Activated T-helper 1 cell treated with anti-CD3 and anti-CD28 coated beads, Interleukin-12 subunit alpha, Interleukin-12 subunit beta, Interleukin-2, Interleukin-4 antibody, amounts not matched to agents 30 ng/mL and 10 ng/mL and 1 ng/mL, durations not matched to agents 14 hours and 24 hours and 36 hours (primary cell): ENCODE measurements around the gene MUS81. TPM values are rescaled to one million over a fixed set of nuclear protein-coding genes. Genes with fewer than 3 reads are reported as not detected.
"Not testable (repeated sequence)": the region's sequence is repeated elsewhere in the genome, so short reads cannot be mapped to it uniquely, and the experiment has no call there.

ENCODE experiments used
- DNase-seq: peaks from one replicate; pipeline ENCODE4 v3.0.0; 2021; ENCODE audit warnings: low spot score
- H3K27ac Mint-ChIP-seq: one replicate; pipeline ENCODE4 v1.8.0; 2021; ENCODE audit warnings: mild to moderate bottlenecking, mixed read lengths
- H3K27me3 Mint-ChIP-seq: one replicate; pipeline ENCODE4 v1.8.0; 2022; ENCODE audit warnings: mild to moderate bottlenecking, moderate library complexity, mixed read lengths; ENCODE audit not compliant: insufficient read depth
- H3K36me3 Mint-ChIP-seq: one replicate; pipeline ENCODE4 v1.8.0; 2021; ENCODE audit warnings: low read depth, mixed read lengths
- H3K4me1 Mint-ChIP-seq: one replicate; pipeline ENCODE4 v1.8.0; 2021; ENCODE audit warnings: low read depth, mixed read lengths
- H3K4me3 Mint-ChIP-seq: one replicate; pipeline ENCODE4 v1.8.0; 2021; ENCODE audit warnings: mild to moderate bottlenecking, moderate library complexity, mixed read lengths
- H3K9me3 Mint-ChIP-seq: one replicate; pipeline ENCODE4 v1.8.0; 2021; ENCODE audit warnings: mixed read lengths
- intact Hi-C: fragments of 100-400 bp; cut with micrococcal nuclease; formaldehyde crosslinking; loops from one replicate; pipeline ENCODE4 v1.15.1; 2024
- total RNA-seq: library from RNA; stranded (reverse); gene quantifications from 2 replicates; pipeline ENCODE4 v1.2.3, GENCODE V29; 2022

The MUS81 gene
- total RNA-seq, 1 donor from 2014 or later = 77.7 TPM

DNA sequence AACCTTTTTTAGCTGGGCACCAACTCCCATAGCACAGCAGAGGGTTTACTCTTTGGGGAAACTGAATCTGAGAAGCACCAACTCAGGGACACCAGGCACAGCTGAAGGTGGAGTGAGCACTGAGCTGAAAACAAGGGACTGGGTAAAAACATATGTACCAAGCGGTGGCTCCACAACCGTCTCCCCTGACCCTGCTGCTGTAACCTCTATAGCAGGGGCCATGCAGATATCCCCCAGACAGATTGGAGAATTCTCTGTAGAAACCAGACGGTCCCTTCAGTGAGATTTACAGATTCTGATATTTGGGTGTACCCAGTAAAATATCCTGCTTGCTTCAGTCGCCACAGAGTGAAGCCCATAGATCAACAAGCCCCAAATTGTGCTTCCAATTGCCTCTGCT is 30.8 kb upstream of the MUS81 start:
- Mint-ChIP-seq H3K4me1 (peaks cover 33% of the 10 kb centered on the region), H3K27me3 (peaks cover 9% of the 10 kb centered on the region), H3K4me3 (no peak overlapping the region), H3K9me3 (no peaks in the 10 kb centered on the region), H3K36me3 (peaks cover 5% of the 10 kb centered on the region), H3K27ac (no peak overlapping the region)
- intact Hi-C loops = no loop called here
- DNase-seq = no peak

DNA sequence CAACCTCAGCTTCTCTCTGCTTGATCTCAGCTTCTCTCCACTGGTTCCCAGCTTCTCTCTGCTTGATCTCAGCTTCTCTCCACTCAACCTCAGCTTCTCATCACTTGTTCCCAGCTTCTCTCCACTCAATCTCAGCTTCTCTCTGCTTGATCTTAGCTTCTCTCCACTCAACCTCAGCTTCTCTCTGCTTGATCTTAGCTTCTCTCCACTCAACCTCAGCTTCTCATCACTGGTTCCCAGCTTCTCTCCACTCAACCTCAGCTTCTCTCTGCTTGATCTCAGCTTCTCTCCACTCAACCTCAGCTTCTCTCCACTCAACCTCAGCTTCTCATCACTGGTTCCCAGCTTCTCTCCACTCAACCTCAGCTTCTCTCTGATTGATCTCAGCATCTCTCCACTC is 28.0 kb upstream of the MUS81 start:
- H3K27me3 Mint-ChIP-seq, H3K27ac Mint-ChIP-seq, DNase-seq, H3K36me3 Mint-ChIP-seq, intact Hi-C loops, H3K9me3 Mint-ChIP-seq: not testable (repeated sequence)
- Mint-ChIP-seq H3K4me3 (peak overlapping the region; percentile 1), H3K4me1 (peaks cover 32% of the 10 kb centered on the region)

DNA sequence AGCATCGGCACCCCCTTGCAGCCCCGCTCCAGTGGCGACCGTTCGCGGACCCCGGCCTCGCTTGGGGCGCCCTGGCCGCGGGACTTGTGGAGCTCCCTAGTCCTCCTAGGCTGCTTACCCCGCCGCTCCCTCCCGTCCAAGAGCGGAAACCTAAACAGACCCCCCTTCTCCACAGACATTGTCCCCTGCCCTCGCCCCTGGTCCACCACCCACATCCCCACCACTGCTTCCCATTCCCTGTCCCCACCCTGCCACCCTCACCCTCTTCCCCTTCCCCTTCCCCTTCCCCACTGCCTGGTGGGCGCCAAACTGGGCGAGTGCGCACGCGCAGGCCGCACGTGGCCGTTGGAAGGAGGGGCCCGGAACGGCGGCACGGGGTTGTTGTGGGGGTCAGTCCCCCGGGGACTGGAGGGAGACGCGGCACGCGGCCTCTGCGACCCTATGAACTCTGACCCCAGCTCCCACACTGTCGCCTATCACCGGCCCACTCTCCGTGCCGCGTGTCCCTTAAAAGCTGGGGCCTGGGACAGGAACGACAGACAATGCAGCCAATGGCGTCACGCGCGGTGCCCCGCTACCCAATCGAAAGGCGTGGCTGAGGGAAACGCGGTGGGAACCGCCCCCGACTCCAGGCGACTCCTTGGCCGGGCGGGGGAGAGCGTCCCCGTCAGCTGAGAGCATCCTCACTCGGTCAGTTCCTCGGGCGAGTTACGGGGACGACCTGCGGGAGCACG is 26.8 kb upstream of the MUS81 start, which contains the start of gene SNX32:
Gene SNX32 (plus strand): TSS at position 667 of the 734 bp plus-strand sequence. CDS start 103 bp downstream, outside the sequence.
- Mint-ChIP-seq H3K27me3 (peaks cover 9% of the 10 kb centered on the region), H3K4me1 (peaks cover 23% of the 10 kb centered on the region), H3K4me3 (no peak within 1 kb of the TSS), H3K27ac (no peak within 1 kb of the TSS), H3K9me3 (no peaks in the 10 kb centered on the region), H3K36me3 (peaks cover 5% of the 10 kb centered on the region)
- DNase-seq = peak; percentile 93
- intact Hi-C loops = loop anchor here (1.0 kb wide), 2 partner anchors 15 to 25 kb away; partner anchors contain the start of gene CFL1

DNA sequence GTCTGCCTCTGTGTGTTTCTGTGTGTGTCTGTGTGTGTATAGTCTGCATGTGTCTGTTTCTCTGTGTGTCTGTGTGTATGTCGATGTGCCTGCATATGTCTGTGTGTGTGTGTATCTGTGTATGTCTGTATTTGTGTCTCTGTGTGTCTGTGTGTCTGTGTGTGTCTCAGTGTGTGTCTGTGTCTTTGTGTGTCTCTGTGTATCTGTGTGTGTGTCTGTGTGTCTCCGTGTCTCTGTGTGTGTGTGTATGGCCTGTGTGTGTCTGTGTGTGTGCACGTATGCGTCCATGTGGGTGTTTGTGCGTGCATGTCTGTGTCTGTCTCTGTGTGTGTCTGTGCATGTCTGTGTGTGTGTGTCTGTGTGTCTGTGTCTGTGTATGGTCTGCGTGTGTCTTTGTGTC is 26.0 kb upstream of the MUS81 start:
- peaks cover 20% of the 10 kb centered on the region for H3K4me1 Mint-ChIP-seq
- H3K4me3 Mint-ChIP-seq = no peak overlapping the region
- intact Hi-C loops = no loop called here
- H3K9me3 Mint-ChIP-seq = no peaks in the 10 kb centered on the region
- H3K27ac Mint-ChIP-seq = no peak overlapping the region
- no peak for DNase-seq
- peaks cover 5% of the 10 kb centered on the region for H3K36me3 Mint-ChIP-seq
- H3K27me3 Mint-ChIP-seq = peaks cover 7% of the 10 kb centered on the region

DNA sequence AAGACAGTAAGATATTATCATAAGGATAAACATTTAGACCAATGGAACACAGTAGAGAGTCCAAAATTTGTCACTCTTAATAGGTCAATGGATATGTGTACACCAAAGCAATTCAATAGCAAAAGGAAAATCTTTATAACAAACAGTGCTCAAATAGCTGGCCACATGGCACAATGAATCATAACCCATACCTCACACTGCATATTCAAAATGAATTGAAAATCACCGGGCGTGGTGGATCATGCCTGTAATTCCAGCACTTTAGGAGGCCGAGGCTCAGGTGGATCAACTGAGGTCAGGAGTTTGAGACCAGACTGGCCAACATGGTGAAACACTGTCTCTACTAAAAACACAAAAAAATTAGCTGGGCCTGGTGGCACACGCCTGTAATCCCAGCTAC is 18.1 kb upstream of the MUS81 start:
- Mint-ChIP-seq H3K27ac (no peak overlapping the region), H3K4me3 (no peak overlapping the region)
- intact Hi-C loops = no loop called here

DNA sequence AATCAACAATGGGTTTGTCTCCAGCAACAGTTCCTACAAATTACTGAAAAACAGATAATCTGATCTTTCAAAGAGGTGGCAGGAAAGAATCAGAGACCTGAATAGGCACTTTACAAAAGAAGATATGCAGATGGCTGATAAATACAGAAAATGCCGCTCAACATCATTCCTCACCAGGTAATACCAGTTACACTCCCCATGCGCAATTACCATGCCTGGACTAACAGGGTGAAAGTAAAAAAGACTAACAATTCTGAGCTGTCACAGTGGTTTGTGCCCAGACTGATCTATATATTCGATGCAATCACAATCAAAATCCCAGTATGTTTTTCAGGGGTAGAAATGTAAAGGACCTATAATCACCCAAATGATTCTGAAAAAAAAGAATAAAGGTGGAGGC is 16.4 kb upstream of the MUS81 start:
- H3K9me3 Mint-ChIP-seq = no peaks in the 10 kb centered on the region
- intact Hi-C loops = no loop called here
- no peak overlapping the region for H3K27ac Mint-ChIP-seq
- H3K27me3 Mint-ChIP-seq = peaks cover 1% of the 10 kb centered on the region
- no peak overlapping the region for H3K4me3 Mint-ChIP-seq
- no peak for DNase-seq
- no peaks in the 10 kb centered on the region for H3K4me1 Mint-ChIP-seq
- H3K36me3 Mint-ChIP-seq = no peaks in the 10 kb centered on the region

More for the DNA sequence above, 18.1 kb upstream of the MUS81 start:
- H3K36me3 Mint-ChIP-seq = no peaks in the 10 kb centered on the region
- DNase-seq = no peak
- no peaks in the 10 kb centered on the region for H3K9me3 Mint-ChIP-seq
- no peaks in the 10 kb centered on the region for H3K4me1 Mint-ChIP-seq
- H3K27me3 Mint-ChIP-seq = no peaks in the 10 kb centered on the region

DNA sequence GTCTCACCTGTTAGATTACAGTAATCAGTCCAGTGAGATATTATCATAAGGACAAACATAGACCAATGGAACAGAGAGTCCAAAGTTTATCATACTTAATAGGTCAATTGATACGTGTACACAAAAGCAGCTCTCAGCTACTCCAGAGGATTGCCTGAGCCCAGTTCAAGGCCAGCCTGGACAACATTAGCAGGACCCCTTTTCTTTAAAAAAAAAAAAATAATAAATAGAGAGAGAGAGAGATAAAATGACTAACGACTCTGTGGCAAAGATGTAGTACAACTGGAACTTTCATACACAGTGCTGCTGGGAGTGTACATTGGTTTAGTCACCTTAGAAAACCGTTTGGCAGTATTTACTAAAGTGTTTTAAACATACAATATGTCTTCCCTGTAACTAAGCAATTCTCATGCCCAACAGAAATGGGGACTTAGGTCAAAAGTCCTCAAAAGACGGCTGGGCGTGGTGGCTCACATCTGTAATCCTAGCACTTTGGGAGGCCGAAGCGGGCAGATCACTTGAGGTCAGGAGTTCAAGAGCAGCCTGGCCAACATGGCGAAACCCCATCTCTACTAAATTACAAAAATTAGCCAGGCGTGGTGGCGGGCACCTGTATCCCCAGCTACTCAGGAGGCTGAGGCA is 15.9 kb upstream of the MUS81 start:
- H3K36me3 Mint-ChIP-seq = no peaks in the 10 kb centered on the region
- H3K9me3 Mint-ChIP-seq = no peaks in the 10 kb centered on the region
- H3K4me3 Mint-ChIP-seq = no peak overlapping the region
- H3K27me3 Mint-ChIP-seq = peaks cover 1% of the 10 kb centered on the region
- intact Hi-C loops = no loop called here
- no peak overlapping the region for H3K27ac Mint-ChIP-seq
- DNase-seq = no peak
- H3K4me1 Mint-ChIP-seq = no peaks in the 10 kb centered on the region

DNA sequence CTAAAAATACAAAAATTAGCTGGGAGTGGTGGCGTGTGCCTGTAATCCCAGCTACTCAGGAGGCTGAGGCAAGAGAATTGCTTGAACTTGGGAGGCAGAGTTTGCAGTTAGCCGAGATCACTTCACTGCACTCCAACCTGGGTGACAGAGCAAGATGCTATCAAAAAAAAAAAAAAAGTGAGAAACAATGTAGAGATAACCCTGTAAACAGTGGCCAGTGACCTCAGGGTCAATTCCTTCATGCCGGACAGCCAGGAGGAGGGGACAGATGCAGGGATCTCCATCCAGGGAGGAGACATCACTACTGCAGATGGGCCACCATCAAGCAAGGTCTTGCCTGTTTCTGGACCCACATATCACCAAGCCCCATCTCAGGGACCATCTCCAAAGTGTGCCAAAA is 12.5 kb upstream of the MUS81 start:
- no peak for DNase-seq
- Mint-ChIP-seq H3K36me3 (peaks cover 15% of the 10 kb centered on the region), H3K9me3 (peaks cover 9% of the 10 kb centered on the region), H3K27ac (no peak overlapping the region), H3K4me1 (no peaks in the 10 kb centered on the region), H3K27me3 (peaks cover 1% of the 10 kb centered on the region), H3K4me3 (no peak overlapping the region)
- intact Hi-C loops = no loop called here

DNA sequence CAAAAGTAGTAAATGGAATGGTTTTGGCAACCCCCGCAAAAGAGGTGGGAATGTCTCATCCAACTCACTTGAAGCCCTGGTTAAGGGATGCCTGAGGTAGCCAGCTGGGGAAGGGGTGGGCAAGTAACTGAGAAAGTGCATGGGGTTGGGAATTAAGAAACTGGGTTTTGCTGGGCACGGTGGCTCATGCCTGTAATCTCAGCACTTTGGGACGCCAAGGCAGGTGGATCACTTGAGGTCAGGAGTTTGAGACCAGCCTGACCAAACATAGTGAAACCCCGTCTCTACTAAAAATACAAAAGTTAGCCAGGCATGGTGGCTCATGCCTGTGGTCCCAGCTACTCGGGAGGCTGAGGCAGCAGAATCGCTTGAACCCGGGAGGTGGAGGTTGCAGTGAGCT is 11.5 kb upstream of the MUS81 start:
- H3K36me3 Mint-ChIP-seq = peaks cover 24% of the 10 kb centered on the region
- DNase-seq, intact Hi-C loops, H3K4me1 Mint-ChIP-seq, H3K9me3 Mint-ChIP-seq, H3K27me3 Mint-ChIP-seq, H3K4me3 Mint-ChIP-seq, H3K27ac Mint-ChIP-seq: not testable (repeated sequence)

DNA sequence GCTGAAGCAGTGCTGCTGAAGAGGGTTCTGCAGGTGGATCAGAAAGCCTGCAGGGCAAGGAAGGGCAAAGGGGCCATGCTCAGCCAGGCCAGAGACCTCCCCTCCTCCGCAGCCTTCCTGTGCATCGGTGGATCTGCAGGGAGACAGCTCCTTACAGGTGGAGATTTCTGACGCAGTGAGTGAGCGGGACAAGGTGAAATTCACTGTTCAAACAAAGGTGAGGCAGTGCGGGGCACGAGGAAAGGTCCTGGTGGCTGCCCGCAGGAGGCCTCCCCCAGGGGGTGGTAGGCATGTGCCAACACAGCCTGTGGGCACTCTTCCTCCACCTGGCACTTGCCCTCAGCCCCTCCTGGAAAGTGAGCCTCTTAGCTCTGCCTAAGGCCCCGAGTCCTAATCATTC is 10.9 kb upstream of the MUS81 start:
- Mint-ChIP-seq H3K36me3 (peaks cover 30% of the 10 kb centered on the region), H3K27me3 (peaks cover 1% of the 10 kb centered on the region), H3K4me1 (peaks cover 13% of the 10 kb centered on the region), H3K4me3 (no peak overlapping the region), H3K9me3 (peaks cover 9% of the 10 kb centered on the region), H3K27ac (no peak overlapping the region)
- intact Hi-C loops = no loop called here
- DNase-seq = no peak

DNA sequence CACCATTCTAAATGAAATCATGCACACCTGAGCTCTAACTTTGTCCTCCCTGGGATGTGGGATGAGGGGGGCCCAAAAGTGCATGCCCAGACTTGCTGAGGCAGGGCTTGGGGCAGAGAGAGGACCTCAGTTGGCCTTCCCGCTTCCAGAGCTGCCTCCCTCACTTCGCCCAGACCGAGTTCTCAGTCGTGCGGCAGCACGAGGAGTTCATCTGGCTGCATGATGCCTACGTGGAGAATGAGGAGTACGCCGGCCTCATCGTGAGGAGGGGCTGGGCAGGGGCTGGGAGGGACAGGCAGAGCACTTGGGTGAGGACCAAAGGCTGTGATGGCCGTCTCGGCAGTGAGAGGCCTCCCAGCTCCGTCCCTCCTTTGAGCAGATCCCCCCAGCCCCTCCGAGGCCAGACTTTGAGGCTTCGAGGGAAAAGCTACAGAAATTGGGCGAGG is 10.4 kb upstream of the MUS81 start:
- peaks cover 1% of the 10 kb centered on the region for H3K27me3 Mint-ChIP-seq
- H3K27ac Mint-ChIP-seq = no peak overlapping the region
- peaks cover 9% of the 10 kb centered on the region for H3K9me3 Mint-ChIP-seq
- intact Hi-C loops = loop anchor here (10.0 kb wide), 2 partner anchors 495 to 1555 kb away; partner anchors contain the start of genes B4GAT1, BRMS1, PPP1CA and TBC1D10C
- no peak for DNase-seq
- H3K4me1 Mint-ChIP-seq = peaks cover 17% of the 10 kb centered on the region
- H3K4me3 Mint-ChIP-seq = no peak overlapping the region
- H3K36me3 Mint-ChIP-seq = peaks cover 35% of the 10 kb centered on the region

DNA sequence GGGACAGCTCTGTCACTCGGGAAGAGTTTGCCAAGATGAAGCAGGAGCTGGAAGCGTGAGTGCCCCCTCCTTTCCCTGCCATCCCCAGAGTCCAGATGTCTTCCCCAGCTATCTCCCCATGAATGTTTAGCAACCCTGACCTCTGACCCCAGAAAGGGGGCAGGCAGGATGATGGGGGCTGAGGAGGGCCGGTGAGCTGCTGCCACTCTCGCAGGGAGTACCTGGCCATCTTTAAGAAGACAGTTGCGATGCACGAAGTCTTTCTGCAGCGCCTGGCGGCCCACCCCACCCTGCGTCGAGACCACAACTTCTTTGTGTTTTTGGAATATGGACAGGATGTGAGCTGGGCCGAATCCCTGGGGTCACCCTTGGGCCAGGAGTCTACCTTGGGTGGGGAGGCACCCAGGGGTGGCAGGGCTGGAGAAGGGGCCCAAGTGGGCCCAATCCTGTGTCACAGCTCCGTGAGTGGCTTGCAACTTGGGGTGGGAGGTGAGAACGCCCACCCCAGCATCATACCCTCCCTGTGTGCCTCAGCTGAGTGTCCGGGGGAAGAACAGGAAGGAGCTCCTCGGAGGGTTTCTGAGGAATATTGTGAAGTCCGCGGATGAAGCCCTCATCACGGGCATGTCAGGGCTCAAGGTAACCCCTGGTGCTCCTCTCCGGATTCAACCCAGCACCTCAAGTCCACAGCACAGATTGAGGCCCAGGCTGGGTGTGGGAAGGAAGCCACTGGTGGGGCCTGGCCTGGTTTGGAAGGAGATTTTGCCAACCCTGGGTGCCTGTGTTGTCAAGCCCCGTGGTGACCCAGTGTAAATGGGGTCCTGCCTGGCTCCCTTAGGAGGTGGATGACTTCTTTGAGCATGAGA is 9.8 kb upstream of the MUS81 start:
- intact Hi-C loops = loop anchor here (10.0 kb wide), 2 partner anchors 494 to 1554 kb away; partner anchors contain the start of genes B4GAT1, BRMS1, PPP1CA and TBC1D10C
- DNase-seq = no peak
- Mint-ChIP-seq H3K27ac (no peak overlapping the region), H3K4me3 (no peak overlapping the region), H3K36me3 (peaks cover 39% of the 10 kb centered on the region), H3K27me3 (peaks cover 1% of the 10 kb centered on the region), H3K9me3 (peaks cover 9% of the 10 kb centered on the region), H3K4me1 (peaks cover 23% of the 10 kb centered on the region)
